ENCODE results near the gene PPM1H.
"Not testable (repeated sequence)": the region's sequence is repeated elsewhere in the genome, so short reads cannot be mapped to it uniquely, and the experiment has no call there.

PPM1H gene

GRCh38 chr12:62834406-62834805 is 100.5 kb downstream of the PPM1H start:
- DNase-seq: no peak
- no peak for ATAC-seq

- no peak for DNase-seq
Measured at GRCh38 chr12:62833634-62834033, 101.3 kb downstream of the PPM1H start.

DNA sequence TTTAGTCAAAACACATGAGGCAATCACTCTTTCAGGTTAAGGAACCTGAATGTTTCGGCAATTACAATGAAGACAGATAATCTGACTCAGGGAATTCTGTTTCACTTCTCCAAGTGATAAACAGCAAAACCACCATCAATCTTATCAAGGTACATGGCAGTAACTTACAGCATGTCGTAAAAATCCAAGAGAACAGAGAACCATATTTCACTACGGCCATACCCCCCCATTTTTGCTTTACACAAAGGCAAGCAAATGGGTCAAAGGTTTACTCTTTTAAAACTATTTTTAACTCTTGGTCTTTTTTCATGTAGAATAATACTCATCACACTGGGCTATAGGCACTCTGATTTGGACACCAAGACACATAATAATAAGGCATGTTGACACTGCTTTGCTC is 102.4 kb downstream of the PPM1H start:
- no peak for DNase-seq
- no peak for ATAC-seq

More at GRCh38 chr12:62833634-62834033, 101.3 kb downstream of the PPM1H start:
- ATAC-seq: no peak

- DNase-seq (no peak), ATAC-seq (no peak)
Measured at GRCh38 chr12:62832027-62832426, 102.9 kb downstream of the PPM1H start.

- DNase-seq (no peak), ATAC-seq (no peak)
Measured at GRCh38 chr12:62827855-62828254, 107.1 kb downstream of the PPM1H start.

GRCh38 chr12:62827042-62827441 is 107.9 kb downstream of the PPM1H start:
- DNase-seq (no peak), ATAC-seq (no peak)

DNA sequence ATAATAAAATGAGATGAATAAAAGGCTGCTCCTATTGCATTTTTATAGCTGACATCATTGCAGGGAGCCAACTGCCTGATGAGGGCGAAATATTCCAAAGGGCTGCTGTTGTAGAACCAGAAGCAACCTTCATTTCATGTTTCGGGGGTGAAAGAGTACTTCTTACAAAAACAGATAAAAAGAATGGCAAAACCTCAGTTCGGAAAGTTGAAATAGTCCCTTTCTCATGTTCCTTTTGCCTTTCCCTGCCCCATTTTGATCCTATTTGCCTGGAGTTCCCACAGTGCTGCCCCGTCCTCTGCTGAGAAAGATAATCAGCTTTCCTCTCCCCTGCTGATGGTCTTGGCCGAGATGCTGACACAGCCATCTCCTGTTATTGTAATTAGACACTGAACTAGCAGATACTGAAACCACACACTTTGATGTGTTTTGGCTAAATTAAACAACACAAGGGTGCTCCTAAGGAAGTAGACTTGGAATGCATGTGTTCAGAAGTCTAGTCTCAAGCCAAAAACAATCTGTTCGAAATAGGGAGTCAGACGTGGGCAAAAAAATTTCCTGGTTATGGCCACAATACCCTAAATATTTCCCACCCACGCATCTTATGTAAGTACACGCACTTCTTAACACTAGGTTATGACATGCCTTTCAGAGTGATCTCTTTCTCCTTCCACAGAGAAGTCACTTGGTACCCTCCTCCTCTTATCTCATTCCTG is 117.2 kb downstream of the PPM1H start:
- ATAC-seq (no peak), DNase-seq (no peak)

DNA sequence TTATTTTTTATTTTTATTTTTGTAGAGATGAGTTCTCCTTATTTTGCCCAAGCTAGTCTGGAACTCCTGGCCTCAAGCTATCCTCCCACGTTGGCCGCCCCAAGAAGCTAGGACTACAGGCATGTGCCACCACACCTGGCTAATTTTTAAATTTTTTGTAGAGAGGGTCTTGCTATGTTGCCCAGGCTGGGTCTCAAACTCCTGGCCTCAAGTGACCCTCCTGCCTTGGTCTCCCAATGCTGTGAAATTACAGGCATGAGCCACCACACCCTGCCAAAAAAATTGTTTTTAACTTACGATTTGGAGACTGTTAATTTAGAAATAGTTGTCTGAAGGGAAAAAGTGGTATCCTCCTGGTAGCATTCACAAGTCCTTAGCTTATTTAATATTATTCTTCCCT is 120.7 kb downstream of the PPM1H start:
- ATAC-seq: no peak
- DNase-seq: no peak

- peak; percentile 45 for ATAC-seq
- DNase-seq: peak; percentile 58
Measured at GRCh38 chr12:62813031-62813829, 121.7 kb downstream of the PPM1H start.

DNA sequence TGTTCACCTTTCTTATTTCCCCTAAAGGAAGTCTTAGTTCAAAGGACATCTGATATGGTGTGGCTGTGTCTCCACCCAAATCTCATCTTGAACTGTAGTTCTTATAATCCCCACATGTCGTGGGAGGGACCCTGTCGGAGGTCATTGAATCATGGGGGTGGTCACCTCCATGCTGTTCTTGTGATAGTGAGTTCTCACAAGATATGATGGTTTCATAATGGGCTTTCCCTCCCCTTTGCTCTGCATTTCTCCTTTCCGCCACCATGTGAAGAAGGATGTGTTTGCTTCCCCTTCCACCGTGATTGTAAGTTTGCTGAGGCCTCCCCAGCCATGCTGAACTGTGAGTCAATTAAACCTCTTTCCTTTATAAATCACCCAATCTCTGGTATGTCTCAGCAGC is 123.5 kb downstream of the PPM1H start:
- not testable (repeated sequence) for DNase-seq

DNA sequence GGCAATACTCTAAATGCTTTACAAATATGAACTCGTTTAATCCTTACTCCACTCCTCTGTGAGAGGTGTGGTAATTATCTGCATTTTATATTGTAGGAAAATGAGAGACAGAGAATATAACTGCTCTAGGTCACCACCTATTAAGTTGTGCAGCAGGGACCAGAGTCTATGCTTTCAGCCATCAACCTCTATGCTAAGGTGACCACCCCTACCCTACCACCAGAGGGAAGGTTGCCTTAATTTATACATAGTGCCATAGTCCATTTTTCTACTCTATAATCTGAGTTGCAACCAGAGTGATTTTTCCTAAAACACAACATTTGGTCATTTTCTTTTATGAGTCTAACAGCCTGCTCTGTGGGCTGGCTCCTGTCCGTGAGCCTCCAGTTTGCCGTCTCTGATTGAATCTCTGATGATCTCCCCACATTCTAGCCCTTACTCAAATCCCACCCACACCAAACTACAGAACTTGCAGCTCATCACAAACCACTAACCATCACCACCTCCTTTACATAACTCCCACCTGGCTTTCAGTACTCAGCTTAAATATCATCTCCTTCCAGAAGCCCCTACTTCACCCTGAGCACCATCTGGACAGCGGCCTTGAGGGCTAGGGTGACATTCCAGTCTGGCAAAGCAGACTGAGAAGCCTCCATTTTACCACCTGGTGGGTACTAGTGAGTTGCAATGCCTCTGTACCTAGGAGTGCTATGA is 126.6 kb downstream of the PPM1H start:
- ATAC-seq (peak; percentile 90), DNase-seq (peak; percentile 21)

More for the DNA sequence above, 123.5 kb downstream of the PPM1H start:
- ATAC-seq: not testable (repeated sequence)

GRCh38 chr12:62806893-62807292 is 128.1 kb downstream of the PPM1H start:
- ATAC-seq (no peak), DNase-seq (no peak)

GRCh38 chr12:62806244-62806836 is 128.6 kb downstream of the PPM1H start:
- ATAC-seq (no peak), DNase-seq (no peak)

DNA sequence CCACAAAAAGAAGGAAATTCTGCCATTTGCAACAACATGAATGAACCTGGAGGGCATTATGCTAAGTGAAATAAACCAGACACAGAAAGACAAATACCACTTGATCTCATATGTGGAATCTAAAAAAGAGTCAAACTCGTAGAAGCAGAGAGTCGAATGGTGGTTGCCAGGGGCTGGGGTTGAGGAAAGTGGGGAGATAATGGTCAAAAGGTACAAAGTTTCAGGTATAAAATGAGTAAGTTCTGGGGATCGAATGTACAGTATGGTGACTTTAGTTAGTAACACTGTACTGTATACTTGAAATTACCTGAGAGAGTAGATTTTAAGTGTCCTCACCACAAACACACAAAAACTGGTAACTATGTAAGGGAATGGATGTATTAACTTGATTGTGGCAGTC is 129.4 kb downstream of the PPM1H start:
- ATAC-seq: no peak
- no peak for DNase-seq

DNA sequence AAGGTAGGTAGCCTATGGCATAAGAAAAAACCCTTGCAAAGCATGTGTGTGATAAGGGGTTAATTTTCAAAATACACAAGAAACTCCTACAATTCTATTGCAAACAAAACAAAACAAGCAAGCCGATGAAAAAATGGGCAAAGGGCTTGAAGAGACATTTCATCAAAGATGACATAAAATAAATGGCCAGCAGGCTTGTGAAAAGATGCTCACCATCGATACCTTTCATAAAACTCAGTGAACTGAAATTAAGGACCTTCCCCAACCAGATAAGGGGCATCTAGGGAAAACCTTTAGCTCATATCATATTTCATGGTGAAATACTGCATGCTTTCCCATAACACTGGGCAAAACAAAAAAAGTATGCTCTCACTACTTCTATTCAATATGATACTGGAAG is 131.2 kb downstream of the PPM1H start:
- DNase-seq (no peak), ATAC-seq (no peak)

DNA sequence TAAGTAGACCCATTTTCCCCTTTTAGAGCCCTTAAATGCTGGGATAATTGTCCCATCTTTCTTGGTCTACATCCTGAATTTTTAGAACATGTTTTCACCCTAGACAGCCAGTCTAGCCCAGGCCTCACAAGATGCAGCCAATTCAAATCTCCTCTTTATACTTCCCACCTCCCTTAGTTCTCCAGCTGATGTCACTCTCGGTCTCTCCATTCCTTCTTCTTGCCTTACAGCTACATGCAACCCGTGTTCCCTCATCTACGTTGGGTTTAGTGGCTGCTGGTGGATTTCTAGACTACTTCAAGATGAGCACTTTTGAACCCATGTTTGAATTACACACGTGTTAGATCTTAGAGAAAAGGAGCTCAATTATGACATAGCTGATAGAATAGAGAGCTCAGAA is 132.0 kb downstream of the PPM1H start:
- ATAC-seq: no peak
- no peak for DNase-seq

- DNase-seq: no peak
- no peak for ATAC-seq
Measured at GRCh38 chr12:62802321-62802720, 132.6 kb downstream of the PPM1H start.

GRCh38 chr12:62801796-62802195 is 133.2 kb downstream of the PPM1H start:
- no peak for DNase-seq
- ATAC-seq: no peak

DNA sequence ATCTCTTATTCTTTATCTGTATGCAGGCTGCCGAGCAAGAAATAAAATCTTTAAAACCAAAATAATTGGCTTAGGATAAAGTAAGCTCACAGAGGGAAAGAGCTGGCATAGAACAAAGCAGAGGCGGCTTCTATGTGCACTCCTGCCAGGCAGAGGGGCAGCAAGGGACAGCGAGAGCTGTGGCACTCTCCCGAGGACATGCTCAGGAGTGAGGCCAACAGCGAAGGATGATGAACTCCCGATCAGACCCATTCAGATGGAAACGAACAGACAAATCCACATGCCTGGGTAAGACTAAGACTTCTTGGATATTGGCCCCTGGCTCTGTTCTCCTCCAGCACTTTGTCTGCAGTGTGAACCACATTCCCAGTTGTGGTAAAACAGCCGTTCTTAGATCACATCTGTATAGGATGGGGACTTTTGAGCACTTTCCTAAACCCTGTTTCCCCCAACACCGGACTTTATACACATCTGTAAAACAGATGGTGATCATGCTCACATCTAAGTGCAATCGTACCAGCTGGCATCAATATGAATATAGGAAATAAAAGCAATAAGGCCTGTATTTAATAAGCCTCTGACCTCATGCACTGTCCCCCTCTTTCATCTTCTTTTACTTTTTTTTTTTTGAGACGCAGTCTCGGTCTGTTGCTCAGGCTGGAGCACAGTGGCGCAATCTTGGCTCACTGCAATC is 134.1 kb downstream of the PPM1H start:
- ATAC-seq (no peak), DNase-seq (no peak)

DNA sequence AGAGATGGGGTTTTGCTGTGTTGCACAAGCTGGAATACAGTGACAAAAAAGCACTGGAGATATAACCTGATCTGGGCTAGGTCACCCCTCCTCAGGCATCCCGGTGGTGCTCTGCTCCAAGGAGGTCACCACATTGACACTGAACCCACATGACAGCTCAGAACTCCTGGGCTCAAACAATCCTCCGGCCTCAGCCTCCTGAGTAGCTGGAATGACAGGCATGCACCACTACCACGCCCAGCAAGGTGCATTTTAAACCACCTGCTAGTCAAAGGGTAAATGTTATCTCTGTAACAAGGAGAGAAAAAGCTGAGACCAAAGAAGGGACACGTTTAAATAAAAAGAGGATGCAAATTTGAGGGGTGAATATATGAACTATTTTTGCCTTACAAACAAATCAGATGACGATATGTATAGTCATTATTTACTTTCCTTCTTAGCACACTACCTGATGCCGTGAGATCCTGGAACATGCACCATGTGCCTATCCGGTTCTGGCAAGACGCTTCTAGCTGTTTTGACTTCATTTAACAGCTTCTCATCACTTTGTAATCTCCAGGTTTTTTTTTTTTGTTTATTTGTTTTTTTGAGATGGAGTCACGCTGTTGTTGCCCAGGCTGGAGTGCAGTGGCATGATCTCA is 135.1 kb downstream of the PPM1H start:
- ATAC-seq (no peak), DNase-seq (no peak)

GRCh38 chr12:62799126-62799736 is 135.7 kb downstream of the PPM1H start:
- peak; percentile 67 for DNase-seq
- peak; percentile 83 for ATAC-seq
